IMR-90 (cell line): Measurements from ENCODE around the gene IRAK3.
A peak's percentile ranks its signal among the peaks of the same experiment; 100 is the strongest.
"Not testable (repeated sequence)": the region's sequence is repeated elsewhere in the genome, so short reads cannot be mapped to it uniquely, and the experiment has no call there.

ENCODE experiments used
- POLR2A ChIP-seq: IDR thresholded peaks from 2 replicates; pipeline ENCODE4 v1.6.1; 2012; ENCODE audit warnings: mild to moderate bottlenecking, low read depth, low read length
- RFX5 ChIP-seq: IDR thresholded peaks from 2 replicates; pipeline ENCODE4 v1.8.0; 2012; ENCODE audit warnings: low read depth, mild to moderate bottlenecking, low read length, moderate library complexity
- TF ChIP-seq, protein P1 (sequence below): conservative IDR thresholded peaks from 2 replicates; pipeline ENCODE4 v1.5.1; 2012; ENCODE audit warnings: mild to moderate bottlenecking, low read depth, low read length, improper control_type of control experiment

- TF ChIP-seq, protein P1, sequence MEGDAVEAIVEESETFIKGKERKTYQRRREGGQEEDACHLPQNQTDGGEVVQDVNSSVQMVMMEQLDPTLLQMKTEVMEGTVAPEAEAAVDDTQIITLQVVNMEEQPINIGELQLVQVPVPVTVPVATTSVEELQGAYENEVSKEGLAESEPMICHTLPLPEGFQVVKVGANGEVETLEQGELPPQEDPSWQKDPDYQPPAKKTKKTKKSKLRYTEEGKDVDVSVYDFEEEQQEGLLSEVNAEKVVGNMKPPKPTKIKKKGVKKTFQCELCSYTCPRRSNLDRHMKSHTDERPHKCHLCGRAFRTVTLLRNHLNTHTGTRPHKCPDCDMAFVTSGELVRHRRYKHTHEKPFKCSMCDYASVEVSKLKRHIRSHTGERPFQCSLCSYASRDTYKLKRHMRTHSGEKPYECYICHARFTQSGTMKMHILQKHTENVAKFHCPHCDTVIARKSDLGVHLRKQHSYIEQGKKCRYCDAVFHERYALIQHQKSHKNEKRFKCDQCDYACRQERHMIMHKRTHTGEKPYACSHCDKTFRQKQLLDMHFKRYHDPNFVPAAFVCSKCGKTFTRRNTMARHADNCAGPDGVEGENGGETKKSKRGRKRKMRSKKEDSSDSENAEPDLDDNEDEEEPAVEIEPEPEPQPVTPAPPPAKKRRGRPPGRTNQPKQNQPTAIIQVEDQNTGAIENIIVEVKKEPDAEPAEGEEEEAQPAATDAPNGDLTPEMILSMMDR, result not testable (repeated sequence)
- TF ChIP-seq POLR2A, result not testable (repeated sequence)
- peak; percentile 79 for TF ChIP-seq RFX5
Measured at GRCh38 chr12:66234037-66234693, 45.2 kb downstream of the IRAK3 start.
